HG02763 (cell line): ENCODE measurements around the gene ASIC2.
"Not testable (repeated sequence)": the region's sequence is repeated elsewhere in the genome, so short reads cannot be mapped to it uniquely, and the experiment has no call there.

ENCODE experiments used
- ATAC-seq: cut with Tn5 transposase; IDR thresholded peaks from one replicate; pipeline ENCODE4 v1.9.1; 2021; ENCODE audit warnings: mild to moderate bottlenecking, moderate library complexity; ENCODE audit not compliant: unreplicated experiment

ASIC2 gene

GRCh38 chr17:32993977-32994376, 299.1 kb downstream of the ASIC2 start:
- ATAC-seq, result no peak

GRCh38 chr17:32992321-32993033, 300.6 kb downstream of the ASIC2 start:
- no peak for ATAC-seq

- no peak for ATAC-seq
These were observed 304.5 kb downstream of the ASIC2 start for GRCh38 chr17:32988481-32989101.

GRCh38 chr17:32987868-32988267, 305.2 kb downstream of the ASIC2 start:
- ATAC-seq, result not testable (repeated sequence)

- ATAC-seq, result not testable (repeated sequence)
These were observed 305.7 kb downstream of the ASIC2 start for GRCh38 chr17:32987453-32987805.

- ATAC-seq, result no peak
These were observed 307.9 kb downstream of the ASIC2 start for GRCh38 chr17:32985050-32985756.

- not testable (repeated sequence) for ATAC-seq
These were observed 311.5 kb downstream of the ASIC2 start for GRCh38 chr17:32981611-32982010.

GRCh38 chr17:32980230-32980629, 312.9 kb downstream of the ASIC2 start:
- no peak for ATAC-seq

- ATAC-seq, result no peak
These were observed 316.5 kb downstream of the ASIC2 start for GRCh38 chr17:32976605-32977004.

GRCh38 chr17:32976131-32976530, 317.0 kb downstream of the ASIC2 start:
- no peak for ATAC-seq

GRCh38 chr17:32971171-32971570, 321.9 kb downstream of the ASIC2 start:
- no peak for ATAC-seq

- no peak for ATAC-seq
These were observed 322.8 kb downstream of the ASIC2 start for GRCh38 chr17:32970281-32970680.

GRCh38 chr17:32969231-32969630, 323.9 kb downstream of the ASIC2 start:
- not testable (repeated sequence) for ATAC-seq

- no peak for ATAC-seq
These were observed 328.6 kb downstream of the ASIC2 start for GRCh38 chr17:32964541-32964940.
